ENCODE data around the gene EDN1.
"Not testable (repeated sequence)": the region's sequence is repeated elsewhere in the genome, so short reads cannot be mapped to it uniquely, and the experiment has no call there.

Gene EDN1

DNA sequence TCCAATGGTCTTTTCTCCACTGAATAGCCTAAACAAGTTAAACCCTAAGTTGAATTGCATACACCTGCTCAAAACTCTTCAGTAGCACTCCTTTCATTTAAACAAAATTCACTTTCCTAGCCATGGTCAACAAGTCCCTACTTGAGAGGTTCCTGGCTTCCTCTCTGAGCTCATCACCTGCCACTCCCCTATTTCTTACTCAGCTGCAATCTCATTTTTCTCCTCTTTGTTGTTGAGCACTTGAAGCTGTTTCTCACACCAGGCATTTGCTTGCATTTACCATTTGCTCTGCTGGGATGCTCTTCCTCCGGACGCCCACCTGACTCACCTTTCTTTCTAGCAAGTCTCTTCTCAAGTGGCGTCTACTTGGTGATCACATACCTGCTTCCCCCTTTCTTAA is 38.5 kb downstream of the EDN1 start:
- no peak for DNase-seq

DNA sequence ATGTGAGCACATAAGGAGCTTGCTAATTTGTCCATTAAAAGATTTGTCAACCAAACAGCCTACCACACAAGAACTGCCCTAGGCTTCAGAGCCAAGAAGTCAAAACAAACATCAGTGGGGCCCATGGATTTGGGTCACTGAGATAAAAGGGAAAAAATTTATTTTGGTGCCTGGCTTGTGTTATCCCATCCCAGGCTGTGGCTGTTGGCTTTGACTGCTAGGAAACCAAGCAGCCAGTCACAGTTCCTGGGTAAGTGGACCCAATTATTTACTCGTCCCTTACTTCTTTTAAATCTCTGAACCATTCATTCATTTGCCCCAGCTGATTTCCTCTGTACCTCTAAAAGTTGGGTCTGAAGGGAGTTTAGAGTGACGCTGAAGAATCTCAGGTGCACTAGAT is 41.3 kb downstream of the EDN1 start:
- DNase-seq, result no peak

DNA sequence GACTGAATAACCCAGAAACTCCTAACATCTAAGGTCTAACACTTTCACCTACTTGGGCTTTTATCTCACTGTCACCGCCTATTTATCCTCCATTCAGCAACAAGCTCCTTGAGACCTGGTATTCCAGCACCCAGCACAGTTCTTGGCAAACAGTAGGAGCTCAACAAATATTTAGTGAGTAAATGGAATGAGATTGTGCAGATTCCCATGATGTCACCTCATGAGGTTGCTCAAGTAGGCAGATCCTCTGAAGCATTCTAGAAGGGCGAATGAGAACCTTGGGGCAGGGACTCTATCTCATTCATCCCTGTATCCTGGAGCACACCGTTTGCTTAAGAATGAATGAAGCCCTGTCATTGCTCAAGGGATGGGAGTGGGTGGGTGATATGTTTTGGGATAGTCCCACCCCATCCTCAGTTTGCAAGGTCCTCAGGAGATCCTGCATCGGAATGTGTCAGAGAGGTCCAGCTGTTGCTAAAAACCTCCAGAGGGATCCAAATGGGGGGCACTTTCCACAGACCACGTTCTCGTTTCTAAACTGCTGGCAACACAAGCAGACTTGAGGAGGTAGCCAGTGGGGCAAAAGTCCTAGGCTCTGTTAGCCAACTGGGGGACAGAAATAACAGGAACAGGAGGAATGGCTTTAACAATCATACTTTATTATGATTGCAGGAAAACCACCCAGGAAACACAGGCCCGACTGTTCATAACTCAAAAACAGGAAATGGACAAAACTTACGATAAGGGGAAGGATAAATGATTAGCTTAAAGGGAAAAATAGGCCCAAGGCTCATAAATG is 42.0 kb downstream of the EDN1 start:
- no peak for DNase-seq

DNA sequence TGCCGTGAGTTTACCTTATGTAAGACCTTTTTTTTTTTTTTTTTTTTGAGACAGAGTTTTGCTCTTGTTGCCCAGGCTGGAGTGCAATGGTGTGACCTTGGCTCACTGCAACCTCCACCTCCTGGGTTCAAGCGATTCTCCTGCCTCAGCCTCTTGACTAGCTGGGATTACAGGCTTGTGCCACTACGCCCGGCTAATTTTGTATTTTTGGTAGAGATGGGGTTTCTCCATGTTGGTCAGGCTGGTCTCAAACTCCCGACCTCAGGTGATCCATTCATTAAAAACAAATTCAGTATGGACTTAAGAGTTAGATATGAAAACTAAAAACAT is 42.6 kb downstream of the EDN1 start:
- DNase-seq, result not testable (repeated sequence)

DNA sequence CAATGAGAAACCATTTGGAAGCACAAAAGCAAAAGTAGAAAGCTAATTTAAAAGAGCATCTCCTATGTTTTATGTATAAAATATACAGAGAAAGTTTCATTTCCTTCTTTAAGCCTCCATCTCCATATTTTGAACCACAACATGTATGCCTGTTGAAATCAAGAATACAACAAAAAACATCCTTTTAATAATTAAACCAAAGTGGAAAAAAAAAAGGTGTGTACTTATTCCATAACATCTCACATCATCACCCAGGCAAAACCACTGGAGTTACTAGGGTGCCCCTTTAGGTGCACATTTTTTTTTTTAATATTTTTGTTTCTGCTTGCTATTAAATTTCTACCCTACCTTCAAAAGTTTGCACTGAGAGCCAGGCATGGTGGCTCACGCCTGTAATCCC is 43.0 kb downstream of the EDN1 start:
- no peak for DNase-seq

DNA sequence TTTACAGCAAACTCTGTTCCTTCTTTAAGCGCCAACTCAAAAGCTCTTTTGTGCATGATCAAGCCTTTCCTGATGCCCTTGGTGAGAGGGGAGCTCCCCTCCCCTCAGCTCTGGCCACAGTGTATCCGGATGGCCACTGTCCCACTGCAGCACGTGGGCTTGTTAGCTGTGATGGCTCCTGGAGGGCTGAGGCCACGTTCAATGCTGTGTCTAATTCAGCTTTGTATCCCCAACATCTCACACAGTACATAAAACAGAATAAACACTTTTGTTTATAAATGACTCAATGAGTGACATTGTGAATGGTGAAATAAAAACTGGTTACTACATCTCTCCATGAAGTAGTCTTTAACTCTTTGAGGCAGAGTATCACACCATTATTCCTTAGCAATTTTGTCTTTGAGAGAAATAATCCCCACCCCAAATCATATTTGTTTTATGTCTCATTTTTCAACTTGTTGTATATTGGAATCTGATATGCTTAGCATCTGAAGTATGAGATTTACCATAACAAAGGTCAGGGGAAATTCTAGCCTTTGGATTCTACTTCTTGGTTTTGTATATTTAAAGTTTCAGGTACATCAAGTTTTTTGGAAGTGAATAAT is 44.5 kb downstream of the EDN1 start:
- no peak for DNase-seq

DNA sequence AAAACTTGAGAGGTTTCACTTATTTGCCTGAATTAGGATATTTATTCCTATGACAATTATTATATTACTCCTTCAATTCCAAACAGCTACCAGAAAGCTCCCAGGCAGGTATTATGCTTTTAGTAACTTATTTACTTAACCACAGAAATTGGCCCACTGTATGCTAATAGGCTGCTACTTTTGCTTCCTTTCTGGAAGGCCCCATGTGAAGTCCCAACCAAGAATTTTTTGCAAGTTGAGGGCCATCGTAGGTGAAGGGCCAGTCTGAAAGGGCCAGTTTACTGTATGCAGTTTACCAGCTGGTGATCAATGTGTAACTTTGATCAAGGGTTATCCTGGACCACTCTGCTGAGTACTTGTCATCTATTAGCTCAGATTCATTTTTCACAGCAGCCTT is 45.0 kb downstream of the EDN1 start:
- DNase-seq, result no peak

DNA sequence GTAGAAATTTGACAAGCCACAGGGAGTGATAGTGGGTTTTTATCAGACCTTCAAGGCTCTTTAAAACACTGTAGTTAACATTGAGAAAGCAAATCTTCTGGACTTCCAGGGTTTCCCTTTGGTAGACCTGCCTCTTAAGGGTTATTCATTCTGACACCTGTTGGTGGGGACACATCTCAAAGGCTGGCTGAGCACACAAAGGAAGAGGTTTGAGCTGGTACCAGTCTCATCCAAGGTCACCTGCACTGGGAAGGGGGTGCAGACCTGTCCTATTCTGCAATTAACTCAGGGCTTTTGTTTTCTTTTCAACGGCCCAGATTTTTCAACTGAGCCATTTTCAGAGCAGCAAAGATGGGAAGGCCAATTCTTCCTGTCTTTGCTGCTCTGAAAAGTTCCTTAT is 45.6 kb downstream of the EDN1 start:
- no peak for DNase-seq

DNA sequence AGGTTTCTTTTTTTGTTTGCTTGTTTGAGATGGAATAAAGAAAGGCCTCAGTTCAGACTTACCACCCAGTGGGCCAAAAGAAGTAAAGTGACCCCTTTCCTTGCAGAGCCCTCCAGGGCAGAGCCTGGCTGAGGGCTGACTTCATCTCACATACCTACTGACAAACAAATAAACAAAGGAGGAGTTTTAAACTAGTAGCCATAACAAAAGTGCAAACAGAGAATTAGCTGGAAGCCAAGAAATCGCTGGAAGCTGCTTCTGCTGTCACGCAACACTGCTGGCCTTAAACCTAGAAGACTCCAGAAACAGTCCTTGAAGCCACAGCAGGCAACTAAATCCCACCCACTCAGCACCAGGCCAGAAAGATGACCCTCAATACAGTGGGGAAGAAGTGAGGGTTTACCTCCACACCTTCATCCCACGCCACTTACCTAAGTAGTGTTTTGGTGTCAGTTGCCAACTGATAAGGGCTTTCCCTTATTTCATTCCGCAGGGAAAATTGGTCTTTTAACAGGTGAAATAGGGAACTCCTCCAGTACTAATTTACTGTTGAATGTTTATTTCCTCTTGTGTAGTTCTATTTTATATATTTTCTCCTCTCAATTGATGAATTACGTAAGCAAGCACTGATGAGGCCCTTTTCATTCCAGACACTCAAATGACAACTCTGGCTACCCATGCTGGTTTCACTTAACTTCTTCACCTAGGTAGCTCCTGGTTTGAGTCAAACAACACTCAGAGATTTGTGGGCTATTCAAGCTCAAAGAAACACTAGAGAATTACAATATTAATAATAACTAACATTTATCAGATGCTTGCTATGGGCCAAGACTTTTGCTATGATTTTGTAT is 46.2 kb downstream of the EDN1 start:
- no peak for DNase-seq

DNA sequence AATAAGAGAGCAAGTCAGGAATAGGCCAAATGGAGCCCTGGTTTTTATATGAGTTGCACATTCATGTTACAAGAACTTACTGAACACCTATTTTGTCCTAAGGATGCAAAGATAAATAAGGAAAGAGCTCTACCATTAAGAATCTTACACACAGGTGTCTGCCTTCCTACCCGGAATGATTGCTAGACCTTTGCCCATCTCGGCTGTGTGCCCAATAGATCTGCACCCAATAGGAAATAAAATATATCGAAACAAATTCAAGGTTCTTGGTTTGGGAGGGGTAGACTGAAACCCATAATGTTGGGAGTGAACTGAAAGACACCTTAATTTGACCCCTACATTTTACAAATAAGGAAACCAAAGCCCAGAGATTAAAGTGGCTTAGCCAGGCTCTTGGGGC is 48.9 kb downstream of the EDN1 start:
- no peak for DNase-seq

DNA sequence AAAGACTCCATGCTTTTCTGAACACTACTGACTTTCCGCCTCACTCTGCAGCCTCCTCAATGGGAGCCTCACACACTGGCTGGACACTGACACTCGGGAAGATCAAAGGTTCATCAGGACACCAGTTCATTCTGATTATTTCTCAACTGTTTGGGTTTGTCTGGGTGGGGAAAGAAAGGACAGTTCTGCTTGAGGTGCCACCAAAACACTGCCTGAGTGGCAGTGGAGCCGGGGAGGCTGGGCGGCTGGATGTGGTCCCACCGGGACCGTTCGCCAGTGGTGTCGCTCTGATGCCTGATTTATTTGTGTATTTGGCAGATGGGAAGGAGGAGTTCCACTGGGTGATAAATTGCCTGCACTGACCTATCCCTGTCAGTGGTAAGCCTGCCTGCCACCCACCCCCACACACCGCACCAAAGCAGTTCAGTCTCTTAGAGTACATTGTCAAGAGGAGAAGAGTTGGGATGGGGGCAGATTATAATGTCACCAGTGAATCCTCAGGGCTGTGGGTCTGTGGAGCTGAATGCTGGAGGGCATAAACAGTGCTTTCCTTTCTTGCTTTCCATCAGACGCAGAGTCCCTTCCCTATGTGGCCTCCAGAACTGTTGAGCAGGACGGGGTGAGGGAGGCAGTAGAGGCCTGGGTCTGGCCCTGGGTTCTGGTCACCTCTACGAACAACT is 49.8 kb downstream of the EDN1 start:
- DNase-seq, result no peak

DNA sequence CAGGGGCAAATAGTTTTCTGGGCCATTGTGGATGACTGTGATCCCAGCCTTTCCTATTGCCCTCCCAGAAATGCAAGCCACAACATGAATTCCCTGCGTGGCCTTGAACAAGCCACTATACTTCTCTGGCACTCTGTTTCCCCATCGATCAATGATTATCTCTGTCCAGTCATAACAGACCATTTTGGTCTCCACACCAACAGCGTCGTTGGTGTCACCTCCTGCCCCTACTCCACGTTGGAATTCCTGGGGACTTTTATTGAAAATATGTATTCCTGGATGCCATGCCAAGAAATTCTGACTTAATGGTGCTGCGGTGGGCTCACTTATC is 50.3 kb downstream of the EDN1 start:
- DNase-seq, result no peak

DNA sequence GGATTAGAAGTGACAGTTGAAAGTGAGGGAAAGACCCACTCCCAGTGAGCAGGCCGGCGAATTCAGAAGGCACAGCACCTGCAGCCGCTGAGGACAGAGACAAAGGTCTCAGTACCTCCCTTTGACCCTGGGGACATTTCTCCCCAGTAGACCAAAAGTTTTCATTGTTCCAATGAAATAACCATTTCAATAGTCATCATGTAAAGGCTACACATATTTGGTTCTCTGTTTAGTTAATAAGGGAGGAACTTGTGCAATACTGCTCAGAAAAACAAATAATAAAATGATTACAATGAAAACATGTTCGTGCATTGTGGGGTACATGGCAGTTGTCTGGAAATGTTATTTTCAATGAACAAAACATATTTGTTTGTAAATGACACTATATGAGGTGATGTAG is 52.5 kb downstream of the EDN1 start:
- DNase-seq, result no peak

DNA sequence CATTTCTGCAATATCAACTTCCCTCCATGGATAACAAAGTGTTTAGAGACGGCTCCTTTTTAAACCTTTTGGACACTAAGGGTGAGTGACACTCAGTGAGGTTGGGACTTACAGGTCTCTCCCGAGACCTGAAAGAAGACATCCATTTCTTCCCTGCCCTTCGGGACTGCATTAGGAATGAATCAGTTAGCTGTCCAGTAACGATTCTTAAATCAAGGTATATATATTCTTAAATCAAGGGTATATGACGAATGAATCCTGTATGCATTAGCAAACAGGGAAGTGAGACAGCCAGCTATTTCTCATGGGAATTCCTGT is 52.9 kb downstream of the EDN1 start:
- no peak for DNase-seq

DNA sequence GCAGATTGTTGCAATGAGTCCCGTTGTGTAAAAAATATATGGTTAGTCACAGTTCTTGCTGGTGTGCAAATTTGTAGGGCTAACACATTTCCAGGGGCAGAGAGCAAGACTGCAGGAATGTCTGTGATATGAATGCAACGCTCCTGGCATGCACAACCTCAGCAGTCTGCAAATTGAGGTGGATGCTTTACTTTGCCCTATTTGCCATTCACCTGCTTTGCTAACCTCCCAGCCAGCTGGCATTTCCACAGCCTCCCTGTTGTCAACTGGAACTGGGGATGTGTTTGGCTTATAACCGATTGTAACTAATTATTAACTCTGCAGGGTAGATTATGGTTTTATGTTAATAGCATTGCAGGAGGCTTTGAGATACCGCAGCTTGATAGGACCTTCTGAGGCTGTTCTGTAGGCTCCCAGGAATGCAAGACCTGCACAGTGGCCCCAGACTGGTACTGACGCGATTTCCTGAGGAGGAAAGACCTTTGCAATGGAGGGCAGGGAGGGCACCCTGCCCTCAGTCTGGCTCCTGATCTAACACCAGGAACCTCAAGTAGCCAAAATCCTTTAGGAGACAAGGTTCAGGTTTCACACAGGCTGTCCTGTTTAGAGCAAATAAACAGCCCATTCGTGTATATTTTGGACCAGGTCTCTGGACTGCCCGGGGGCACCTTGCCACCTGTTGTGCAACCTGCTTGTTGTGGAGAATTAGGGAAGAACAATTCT is 53.4 kb downstream of the EDN1 start:
- DNase-seq, result no peak

DNA sequence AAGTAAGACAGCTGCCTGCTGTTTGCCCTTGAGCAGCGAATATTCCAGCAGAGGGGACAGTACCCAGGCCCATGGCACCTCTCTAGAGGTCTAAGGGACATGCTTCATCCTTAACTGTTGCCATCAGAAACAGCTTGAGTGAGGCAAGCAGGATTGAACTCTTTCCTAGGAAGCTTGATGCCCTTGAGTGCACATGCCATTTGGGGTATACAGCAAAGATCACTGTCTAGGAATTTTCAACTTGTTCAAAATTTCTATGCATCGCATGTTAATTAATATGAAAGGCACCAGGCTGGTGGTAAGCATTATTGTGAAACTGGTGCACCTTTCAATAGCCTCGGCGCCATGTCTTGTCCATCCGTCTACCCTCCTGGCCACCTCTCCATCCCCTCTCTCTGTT is 54.1 kb downstream of the EDN1 start:
- no peak for DNase-seq

DNA sequence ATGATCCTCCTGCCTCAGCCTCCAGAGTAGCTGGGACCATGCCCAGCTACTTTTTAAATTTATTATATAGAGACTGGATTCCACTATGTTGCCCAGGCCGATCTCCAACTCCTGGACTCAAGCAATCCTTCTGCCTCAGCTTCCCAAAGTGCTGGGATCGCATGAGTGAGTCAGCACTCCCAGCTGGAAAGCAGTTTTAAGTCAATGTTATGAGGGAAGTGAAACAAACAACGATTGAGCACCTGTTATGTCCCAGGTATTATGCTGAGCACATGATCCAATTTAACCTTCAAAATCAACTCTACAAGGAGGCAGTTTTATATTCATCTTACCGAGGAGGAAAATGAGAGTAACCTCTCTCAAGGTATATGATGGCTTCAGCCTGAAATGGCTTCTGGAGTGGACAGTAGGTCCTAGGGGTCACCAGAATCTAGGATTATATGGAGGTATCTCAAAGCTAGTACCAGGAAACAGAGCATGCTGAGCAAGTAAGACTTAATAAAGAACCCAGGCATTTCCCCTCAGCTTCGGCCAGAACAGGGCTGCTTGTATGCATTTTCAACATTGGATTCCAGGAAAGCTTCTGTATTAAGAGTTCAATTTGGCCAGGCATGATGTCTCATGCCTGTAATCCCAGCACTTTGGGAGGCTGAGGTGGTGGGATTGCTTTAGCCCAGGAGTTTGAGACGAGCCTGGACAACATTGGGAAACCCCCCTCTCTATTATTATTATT is 55.0 kb downstream of the EDN1 start:
- DNase-seq, result no peak

DNA sequence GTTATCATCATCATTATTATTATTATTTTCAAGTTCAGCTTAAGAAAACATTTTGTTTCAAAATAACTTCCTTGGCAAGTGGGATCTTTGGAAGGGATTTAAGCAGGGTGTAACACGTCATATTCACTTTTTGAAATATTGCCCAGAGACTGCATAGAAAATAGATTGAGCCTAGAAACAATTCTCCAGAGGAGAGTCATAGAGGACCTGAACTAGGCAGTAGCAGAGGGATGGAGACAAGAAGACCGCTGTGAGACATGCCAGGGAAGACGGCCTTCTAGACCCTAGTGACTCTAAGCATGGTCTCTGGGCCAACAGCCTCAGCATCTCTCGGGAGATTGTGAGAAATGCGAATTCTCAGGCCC is 55.5 kb downstream of the EDN1 start:
- DNase-seq, result no peak
